Measurements from ENCODE around the gene DLGAP4.

DNA sequence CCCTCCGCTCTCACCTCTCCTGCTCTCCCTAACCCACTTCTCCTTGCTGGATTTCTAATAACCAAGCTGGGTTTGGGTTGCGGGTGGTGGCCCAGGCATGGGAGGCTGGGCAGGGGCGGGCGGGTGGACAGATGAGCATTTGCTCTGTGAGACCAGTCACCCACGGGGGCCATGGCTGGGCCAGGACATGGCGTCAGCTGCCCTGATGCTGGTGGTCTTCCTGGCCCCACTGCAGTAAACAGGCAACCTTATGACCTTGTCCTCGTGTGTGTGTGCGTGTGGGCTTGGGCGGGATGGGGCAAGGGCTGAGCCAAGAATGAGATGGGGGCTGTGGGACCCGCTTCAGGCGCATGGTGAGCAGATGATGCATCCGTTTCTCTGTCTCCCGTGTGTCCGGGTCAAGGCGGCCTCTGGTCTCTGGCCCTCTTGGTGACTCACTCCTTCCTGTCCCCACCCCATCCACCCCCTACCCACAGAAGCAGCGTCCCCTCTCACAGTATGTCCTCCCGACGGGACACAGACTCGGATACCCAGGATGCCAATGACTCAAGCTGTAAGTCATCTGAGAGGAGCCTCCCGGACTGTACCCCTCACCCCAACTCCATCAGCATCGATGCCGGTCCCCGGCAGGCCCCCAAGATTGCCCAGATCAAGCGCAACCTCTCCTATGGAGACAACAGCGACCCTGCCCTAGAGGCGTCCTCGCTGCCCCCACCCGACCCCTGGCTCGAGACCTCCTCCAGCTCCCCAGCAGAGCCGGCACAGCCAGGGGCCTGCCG lies 193.8 kb downstream of the DLGAP4 start:
- TF ChIP-seq, protein P1, sequence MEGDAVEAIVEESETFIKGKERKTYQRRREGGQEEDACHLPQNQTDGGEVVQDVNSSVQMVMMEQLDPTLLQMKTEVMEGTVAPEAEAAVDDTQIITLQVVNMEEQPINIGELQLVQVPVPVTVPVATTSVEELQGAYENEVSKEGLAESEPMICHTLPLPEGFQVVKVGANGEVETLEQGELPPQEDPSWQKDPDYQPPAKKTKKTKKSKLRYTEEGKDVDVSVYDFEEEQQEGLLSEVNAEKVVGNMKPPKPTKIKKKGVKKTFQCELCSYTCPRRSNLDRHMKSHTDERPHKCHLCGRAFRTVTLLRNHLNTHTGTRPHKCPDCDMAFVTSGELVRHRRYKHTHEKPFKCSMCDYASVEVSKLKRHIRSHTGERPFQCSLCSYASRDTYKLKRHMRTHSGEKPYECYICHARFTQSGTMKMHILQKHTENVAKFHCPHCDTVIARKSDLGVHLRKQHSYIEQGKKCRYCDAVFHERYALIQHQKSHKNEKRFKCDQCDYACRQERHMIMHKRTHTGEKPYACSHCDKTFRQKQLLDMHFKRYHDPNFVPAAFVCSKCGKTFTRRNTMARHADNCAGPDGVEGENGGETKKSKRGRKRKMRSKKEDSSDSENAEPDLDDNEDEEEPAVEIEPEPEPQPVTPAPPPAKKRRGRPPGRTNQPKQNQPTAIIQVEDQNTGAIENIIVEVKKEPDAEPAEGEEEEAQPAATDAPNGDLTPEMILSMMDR (IDR thresholded peaks at IDR 0.05; ENCODE audit: low read length): no peak
- TF ChIP-seq EZH2phosphoT487 (IDR thresholded peaks at IDR 0.05; ENCODE audit: low read length): no peak
- TF ChIP-seq EZH2 (optimal IDR thresholded peaks at IDR 0.05; ENCODE audit: low read depth, low read length): no peak
